ENCODE data around the gene CPXM2. TPM values are rescaled to one million over a fixed set of nuclear protein-coding genes. Genes with fewer than 3 reads are reported as not detected.

CPXM2 gene
- total RNA-seq, 2 experiments from 2014 or later = not detected

DNA sequence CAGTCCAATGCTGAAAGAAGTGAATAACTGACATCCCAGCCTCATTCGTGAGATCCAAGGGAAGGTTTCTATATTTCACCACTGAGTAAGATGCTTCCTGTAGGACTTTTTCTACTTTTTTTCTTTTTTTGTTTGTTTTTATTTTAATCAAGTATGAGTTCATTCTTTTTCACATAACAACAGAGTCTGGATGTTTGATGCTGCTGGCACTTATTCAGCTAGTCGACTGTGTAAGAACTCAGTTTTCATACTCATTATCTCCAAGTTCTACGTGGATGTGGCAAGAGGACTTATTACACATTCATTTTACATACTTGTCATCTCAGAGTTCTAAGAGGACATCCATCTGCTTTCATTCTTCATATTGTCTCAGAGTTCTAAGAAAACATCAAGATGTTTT is 86.9 kb downstream of the CPXM2 start:
- Mint-ChIP-seq H3K36me3 (ENCODE audit: low read depth) (no peaks in the 10 kb centered on the region), H3K27me3 (peaks cover 16% of the 10 kb centered on the region), H3K27ac (no peak overlapping the region), H3K4me1 (no peaks in the 10 kb centered on the region), H3K4me3 (no peak overlapping the region), H3K9me3 (no peaks in the 10 kb centered on the region)
- ChIA-PET CTCF (no interaction called here), POLR2A (no interaction called here)
- no peak for DNase-seq

DNA sequence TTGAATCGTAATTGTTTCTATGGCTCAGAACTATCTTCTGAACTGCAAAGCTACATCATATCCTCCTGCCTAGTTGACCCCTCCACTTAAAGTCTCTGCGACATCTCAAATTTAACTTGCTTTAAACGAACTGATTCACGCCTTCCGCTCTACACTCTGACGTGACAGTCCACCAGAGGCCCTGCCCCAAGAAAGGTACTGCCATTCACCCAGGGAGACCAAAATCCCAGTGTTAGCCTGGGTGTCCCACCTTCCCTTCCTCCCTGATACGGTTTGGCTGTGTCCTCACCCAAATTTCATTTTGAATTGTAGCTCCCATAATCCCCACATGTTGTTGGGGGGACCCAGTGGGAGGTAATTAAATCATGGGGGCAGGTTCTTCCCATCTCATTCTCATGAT is 90.8 kb downstream of the CPXM2 start:
- no peak overlapping the region for H3K4me3 Mint-ChIP-seq

DNA sequence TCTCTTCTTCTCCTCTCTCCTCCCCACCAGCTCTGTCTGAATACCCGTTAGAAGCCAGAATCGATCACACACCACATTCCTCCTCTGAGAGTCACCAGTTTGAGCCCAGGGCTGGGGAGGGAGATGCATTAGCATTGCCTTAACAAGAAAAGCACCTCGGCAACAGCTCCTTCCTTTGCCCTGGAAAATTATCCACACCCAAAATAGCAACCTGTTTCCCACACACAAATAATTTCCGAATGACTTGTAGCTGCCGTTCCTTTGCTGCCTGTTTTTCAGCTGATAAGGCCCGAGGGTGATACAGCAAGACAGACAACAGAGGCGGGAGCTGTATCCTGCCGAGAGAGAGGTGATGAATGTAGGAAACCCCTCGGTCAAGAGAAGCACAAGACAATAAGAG is 91.3 kb downstream of the CPXM2 start:
- no peak for DNase-seq
- H3K36me3 Mint-ChIP-seq (ENCODE audit: low read depth) = no peaks in the 10 kb centered on the region
- CTCF ChIA-PET = no interaction called here
- no peak overlapping the region for H3K4me3 Mint-ChIP-seq
- POLR2A ChIA-PET = no interaction called here
- H3K9me3 Mint-ChIP-seq = no peaks in the 10 kb centered on the region
- no peaks in the 10 kb centered on the region for H3K4me1 Mint-ChIP-seq
- H3K27me3 Mint-ChIP-seq = peaks cover 11% of the 10 kb centered on the region
- no peak overlapping the region for H3K27ac Mint-ChIP-seq

More for the DNA sequence above, 90.8 kb downstream of the CPXM2 start:
- peaks cover 11% of the 10 kb centered on the region for H3K27me3 Mint-ChIP-seq
- ChIA-PET CTCF (no interaction called here), POLR2A (no interaction called here)
- no peak for DNase-seq
- H3K27ac Mint-ChIP-seq = no peak overlapping the region
- H3K9me3 Mint-ChIP-seq = no peaks in the 10 kb centered on the region
- no peaks in the 10 kb centered on the region for H3K4me1 Mint-ChIP-seq
- H3K36me3 Mint-ChIP-seq (ENCODE audit: low read depth) = no peaks in the 10 kb centered on the region

DNA sequence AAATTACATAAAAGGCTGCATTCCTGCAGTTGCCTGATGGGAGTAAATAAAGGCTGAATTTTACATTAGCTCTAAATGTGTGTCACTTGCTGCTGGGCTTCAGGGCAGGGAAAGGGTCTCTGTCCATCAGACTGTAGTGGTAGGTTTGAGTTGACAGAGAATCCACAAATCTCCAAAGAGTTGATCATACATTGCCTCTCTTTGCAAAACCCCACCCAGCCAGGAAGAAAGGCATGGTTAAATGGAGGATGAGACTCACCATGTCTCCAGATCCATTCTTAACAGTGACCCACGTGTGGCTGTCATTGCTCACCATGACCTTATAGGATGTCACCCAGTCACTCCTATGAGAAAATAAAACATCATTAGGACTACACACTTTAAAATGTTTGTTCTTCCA is 92.8 kb downstream of the CPXM2 start:
- no peak overlapping the region for H3K4me3 Mint-ChIP-seq
- POLR2A ChIA-PET = no interaction called here
- H3K4me1 Mint-ChIP-seq = no peaks in the 10 kb centered on the region
- no peaks in the 10 kb centered on the region for H3K36me3 Mint-ChIP-seq (ENCODE audit: low read depth)
- no peak overlapping the region for H3K27ac Mint-ChIP-seq
- CTCF ChIA-PET = interaction anchor here (0.8 kb wide), 1 partner anchor 1212 kb away, joined by 3 read pairs; no protein-coding TSS in a partner anchor
- DNase-seq = no peak
- no peaks in the 10 kb centered on the region for H3K9me3 Mint-ChIP-seq
- H3K27me3 Mint-ChIP-seq = peaks cover 11% of the 10 kb centered on the region

DNA sequence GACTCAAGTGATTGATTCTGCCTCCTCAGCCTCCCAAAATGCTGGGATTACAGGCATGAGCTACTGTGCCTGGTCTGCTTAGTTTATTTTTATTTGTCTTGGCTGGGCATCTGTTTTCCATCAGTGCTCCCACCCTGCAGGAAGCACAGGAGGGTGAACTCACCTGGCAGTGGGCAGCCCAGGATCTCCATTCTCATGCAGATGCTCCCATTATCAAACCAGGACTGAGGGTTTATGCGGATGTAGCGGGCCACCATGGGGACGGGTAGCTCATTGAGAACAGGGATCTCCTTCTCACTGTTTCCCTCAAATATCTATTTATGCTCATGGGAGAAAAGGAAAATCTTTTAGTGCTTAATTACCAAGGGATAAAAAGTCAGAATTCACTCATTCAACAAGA is 93.8 kb downstream of the CPXM2 start:
- H3K27ac Mint-ChIP-seq = no peak overlapping the region
- peaks cover 11% of the 10 kb centered on the region for H3K27me3 Mint-ChIP-seq
- DNase-seq = no peak
- ChIA-PET POLR2A (no interaction called here), CTCF (interaction anchor here (0.7 kb wide), 1 partner anchor 46 kb away, joined by 4 read pairs; no protein-coding TSS in a partner anchor)
- H3K4me3 Mint-ChIP-seq = no peak overlapping the region
- no peaks in the 10 kb centered on the region for H3K4me1 Mint-ChIP-seq
- H3K9me3 Mint-ChIP-seq = no peaks in the 10 kb centered on the region
- H3K36me3 Mint-ChIP-seq (ENCODE audit: low read depth) = no peaks in the 10 kb centered on the region

DNA sequence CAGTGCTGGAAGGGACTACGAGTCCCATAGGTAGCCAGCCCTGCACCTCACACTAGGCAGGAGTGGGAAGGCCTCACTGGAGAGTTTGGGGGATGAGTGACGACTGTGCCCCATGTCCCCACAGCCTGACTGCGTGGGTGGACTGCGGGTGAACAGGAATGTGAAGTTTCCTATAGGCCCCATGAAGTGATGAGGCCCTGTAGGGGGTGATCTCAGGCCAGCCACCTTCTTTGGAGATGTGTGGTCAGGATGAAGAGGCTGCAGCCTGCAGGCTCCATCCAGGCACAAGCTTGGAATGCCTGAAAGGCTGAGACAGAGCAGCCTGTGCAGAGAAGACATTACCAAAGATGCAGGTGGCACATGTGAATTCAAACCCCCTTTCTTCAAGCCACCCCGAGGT is 94.9 kb downstream of the CPXM2 start:
- ChIA-PET CTCF (no interaction called here), POLR2A (no interaction called here)
- H3K4me3 Mint-ChIP-seq = no peak overlapping the region
- H3K9me3 Mint-ChIP-seq = no peaks in the 10 kb centered on the region
- no peaks in the 10 kb centered on the region for H3K36me3 Mint-ChIP-seq (ENCODE audit: low read depth)
- DNase-seq = no peak
- H3K4me1 Mint-ChIP-seq = no peaks in the 10 kb centered on the region
- H3K27ac Mint-ChIP-seq = no peak overlapping the region
- peaks cover 10% of the 10 kb centered on the region for H3K27me3 Mint-ChIP-seq

DNA sequence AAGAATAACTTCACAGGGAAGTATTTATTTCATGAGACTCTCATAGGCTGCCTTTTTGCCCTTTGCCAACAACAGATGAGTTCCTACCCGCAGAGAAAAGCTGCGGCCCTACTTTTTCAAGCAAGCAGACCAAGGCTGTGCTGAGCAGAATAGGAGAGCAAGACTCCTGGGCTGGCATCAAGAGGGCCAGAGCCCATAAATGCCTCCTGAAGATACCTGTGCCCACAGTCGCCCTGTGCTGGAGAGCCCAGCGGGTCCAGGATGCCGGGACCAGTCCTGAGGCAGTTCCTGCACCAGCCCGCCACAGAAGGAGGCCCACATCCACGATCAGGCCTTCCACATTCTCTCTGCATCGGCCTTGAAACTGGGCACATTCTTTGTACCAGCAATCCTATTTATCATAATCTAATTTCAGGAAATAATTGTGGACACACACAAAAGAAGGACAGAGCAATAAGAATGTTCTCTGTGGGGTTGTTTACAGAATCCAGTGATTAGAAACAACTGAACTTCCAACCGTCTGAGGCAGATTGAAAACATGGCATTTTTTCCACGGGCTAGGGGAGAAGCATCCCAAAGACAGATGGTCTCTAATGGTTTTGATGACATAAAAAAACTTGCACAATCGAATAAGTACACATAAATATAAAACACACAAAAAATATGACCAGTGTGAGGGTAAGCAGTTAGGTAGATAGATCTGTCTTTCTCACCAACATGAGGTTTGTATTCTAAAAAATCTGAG is 95.6 kb downstream of the CPXM2 start:
- H3K4me3 Mint-ChIP-seq = no peak overlapping the region
- ChIA-PET POLR2A (no interaction called here), CTCF (no interaction called here)
- H3K4me1 Mint-ChIP-seq = no peaks in the 10 kb centered on the region
- H3K27me3 Mint-ChIP-seq = peaks cover 8% of the 10 kb centered on the region
- no peak for DNase-seq
- H3K27ac Mint-ChIP-seq = no peak overlapping the region
- H3K36me3 Mint-ChIP-seq (ENCODE audit: low read depth) = no peaks in the 10 kb centered on the region
- H3K9me3 Mint-ChIP-seq = no peaks in the 10 kb centered on the region

DNA sequence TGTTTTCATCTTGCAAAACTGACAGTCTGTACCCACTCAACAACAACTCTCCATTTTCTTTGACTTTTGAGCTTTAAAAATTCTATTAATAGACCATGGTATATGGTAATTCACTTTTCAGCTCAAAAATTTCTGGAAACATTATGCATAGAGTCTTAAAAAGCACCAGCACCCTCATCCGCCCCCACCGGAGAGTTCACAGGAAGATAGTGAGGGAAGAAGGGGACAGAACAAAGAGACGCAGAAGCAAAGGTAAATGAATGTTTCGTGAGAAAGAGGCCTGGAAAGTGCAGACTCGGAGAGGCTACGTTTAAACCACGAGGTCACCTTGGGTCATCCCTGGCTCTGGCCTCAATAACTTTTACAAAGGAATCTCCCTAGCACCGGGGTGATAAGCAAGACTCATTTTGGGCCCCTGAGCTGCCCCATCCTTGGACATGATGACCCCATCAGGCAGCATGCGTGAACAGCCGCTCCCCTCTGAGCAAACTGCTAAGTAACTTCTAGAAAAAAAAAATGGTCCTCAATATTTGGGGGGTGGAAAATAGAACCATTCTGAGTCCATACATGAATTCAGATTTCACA is 96.3 kb downstream of the CPXM2 start:
- H3K4me1 Mint-ChIP-seq = no peaks in the 10 kb centered on the region
- H3K9me3 Mint-ChIP-seq = peaks cover 2% of the 10 kb centered on the region
- H3K27me3 Mint-ChIP-seq = peaks cover 6% of the 10 kb centered on the region
- POLR2A ChIA-PET = no interaction called here
- no peak overlapping the region for H3K4me3 Mint-ChIP-seq
- H3K27ac Mint-ChIP-seq = no peak overlapping the region
- H3K36me3 Mint-ChIP-seq (ENCODE audit: low read depth) = no peaks in the 10 kb centered on the region
- no peak for DNase-seq
- CTCF ChIA-PET = no interaction called here

DNA sequence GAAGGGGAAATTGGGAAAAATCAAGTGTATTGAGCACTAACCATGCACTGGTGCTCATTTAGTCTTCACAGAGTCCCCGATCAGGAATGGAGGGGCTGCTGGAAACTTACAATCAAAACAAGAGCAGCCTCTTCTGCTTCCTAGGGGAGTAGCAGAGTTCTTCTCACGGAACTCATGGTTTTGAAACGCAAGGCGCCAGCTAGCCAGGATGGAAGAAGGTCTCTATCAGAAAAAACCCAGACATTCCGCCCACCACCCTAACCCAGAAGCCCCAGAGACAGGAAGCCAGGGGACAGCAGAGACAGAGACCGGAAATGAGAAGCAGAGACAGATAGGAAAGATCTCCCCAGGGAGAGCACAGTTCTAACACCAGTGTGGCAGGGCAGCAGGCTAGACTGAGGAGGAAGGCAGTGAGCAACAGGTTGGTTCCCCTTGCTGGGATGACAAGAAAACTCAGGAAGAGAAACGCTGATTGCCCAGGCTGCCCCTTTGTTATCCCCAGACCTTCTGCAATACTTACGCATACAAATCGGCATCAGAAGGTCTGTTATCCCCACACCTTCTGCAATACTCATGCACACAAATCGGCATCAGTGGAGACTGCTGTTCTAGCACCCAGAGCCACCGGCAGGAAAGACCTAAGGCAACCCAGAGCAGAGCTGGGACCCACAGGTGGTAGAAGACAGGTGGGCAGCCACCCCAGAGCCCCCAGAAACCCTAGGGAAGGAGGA is 99.2 kb downstream of the CPXM2 start:
- H3K27ac Mint-ChIP-seq = no peak overlapping the region
- no peak for DNase-seq
- H3K36me3 Mint-ChIP-seq (ENCODE audit: low read depth) = no peaks in the 10 kb centered on the region
- H3K9me3 Mint-ChIP-seq = peaks cover 2% of the 10 kb centered on the region
- CTCF ChIA-PET = no interaction called here
- no peaks in the 10 kb centered on the region for H3K4me1 Mint-ChIP-seq
- POLR2A ChIA-PET = no interaction called here
- H3K4me3 Mint-ChIP-seq = no peak overlapping the region
- H3K27me3 Mint-ChIP-seq = no peaks in the 10 kb centered on the region

DNA sequence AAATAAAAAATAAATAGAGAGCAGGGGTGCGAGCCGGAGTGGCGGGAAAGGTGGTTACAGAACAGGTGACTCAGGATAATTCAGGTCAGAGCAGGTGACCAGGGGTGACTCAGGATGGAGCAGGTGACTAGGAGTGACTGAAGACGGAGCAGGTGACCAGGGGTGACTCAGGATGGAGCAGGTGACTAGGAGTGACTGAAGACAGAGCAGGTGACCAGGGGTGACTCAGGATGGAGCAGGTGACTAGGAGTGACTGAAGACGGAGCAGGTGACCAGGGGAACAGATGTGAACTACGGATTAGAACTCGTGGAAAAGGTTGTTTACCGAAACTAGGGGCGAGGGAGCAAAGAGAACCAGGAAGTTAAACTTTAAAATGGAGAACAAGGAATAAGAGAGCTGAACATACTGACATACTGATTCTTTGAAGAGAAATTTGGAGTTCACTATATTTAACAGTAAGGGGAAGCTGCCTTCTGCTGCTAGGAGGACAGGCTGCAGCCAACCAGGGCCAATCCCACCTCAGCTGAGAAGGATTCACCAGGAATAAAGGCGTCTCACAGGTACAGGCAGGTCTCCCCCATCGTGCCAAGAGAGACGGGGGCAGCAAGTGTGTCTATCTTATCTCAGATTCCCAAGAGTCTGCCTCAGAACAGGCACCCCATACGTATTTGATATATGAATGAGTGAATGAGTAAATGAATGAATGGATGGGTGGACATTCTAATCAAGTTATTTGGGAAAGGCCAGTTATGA is 101.3 kb downstream of the CPXM2 start:
- CTCF ChIA-PET = no interaction called here
- Mint-ChIP-seq H3K27ac (no peak overlapping the region), H3K4me3 (no peak overlapping the region), H3K27me3 (no peaks in the 10 kb centered on the region), H3K36me3 (ENCODE audit: low read depth) (no peaks in the 10 kb centered on the region), H3K4me1 (no peaks in the 10 kb centered on the region), H3K9me3 (peaks cover 2% of the 10 kb centered on the region)
- POLR2A ChIA-PET = no interaction called here
- DNase-seq = no peak

DNA sequence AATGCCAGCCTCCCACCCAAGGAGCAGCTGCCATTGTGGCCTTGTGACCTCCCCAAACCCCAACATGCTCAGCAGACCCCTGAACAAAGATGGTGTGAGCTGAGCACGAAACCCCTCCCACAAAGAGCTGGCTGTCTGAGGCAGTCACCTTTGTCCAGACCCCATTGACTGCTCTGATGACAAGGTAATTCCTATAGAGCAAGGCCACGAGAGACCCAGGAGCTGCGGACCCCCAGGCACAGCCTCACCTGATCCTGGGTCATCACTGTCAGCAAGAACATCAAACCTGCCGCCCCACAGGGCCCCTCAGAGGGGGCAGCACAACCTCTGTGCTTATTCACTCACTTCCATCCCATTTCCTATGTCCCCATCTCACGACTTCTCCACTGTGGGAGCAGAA is 102.6 kb downstream of the CPXM2 start:
- H3K27me3 Mint-ChIP-seq = peaks cover 3% of the 10 kb centered on the region
- no peaks in the 10 kb centered on the region for H3K4me1 Mint-ChIP-seq
- peaks cover 2% of the 10 kb centered on the region for H3K9me3 Mint-ChIP-seq
- POLR2A ChIA-PET = no interaction called here
- DNase-seq = no peak
- CTCF ChIA-PET = interaction anchor here (0.6 kb wide), 1 partner anchor 32 kb away, joined by 3 read pairs; no protein-coding TSS in a partner anchor
- no peak overlapping the region for H3K4me3 Mint-ChIP-seq
- H3K27ac Mint-ChIP-seq = no peak overlapping the region
- H3K36me3 Mint-ChIP-seq (ENCODE audit: low read depth) = no peaks in the 10 kb centered on the region

DNA sequence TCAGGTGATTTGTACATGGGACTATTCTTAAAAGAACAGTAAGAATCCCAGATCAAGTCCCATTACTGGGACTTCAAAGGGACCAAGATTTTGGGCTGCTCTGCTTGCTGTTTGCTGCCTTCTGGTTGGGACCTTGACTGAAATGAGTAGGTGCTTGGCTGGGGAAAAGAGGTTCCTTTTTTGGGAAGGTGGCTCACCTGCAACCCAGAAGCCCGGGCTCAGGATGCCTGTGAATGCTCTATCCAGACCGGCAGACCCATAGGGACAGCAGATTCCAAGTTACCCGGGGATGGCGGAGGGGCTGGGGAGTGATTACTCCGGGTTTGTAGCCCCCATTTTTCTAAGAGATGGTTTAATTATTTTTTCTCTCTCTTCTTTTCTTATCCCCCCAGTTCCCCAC is 104.0 kb downstream of the CPXM2 start:
- DNase-seq = no peak
- ChIA-PET CTCF (no interaction called here), POLR2A (no interaction called here)
- H3K27ac Mint-ChIP-seq = no peak overlapping the region
- H3K4me3 Mint-ChIP-seq = no peak overlapping the region
- H3K36me3 Mint-ChIP-seq (ENCODE audit: low read depth) = no peaks in the 10 kb centered on the region
- H3K27me3 Mint-ChIP-seq = peaks cover 3% of the 10 kb centered on the region
- H3K4me1 Mint-ChIP-seq = no peaks in the 10 kb centered on the region
- peaks cover 2% of the 10 kb centered on the region for H3K9me3 Mint-ChIP-seq

DNA sequence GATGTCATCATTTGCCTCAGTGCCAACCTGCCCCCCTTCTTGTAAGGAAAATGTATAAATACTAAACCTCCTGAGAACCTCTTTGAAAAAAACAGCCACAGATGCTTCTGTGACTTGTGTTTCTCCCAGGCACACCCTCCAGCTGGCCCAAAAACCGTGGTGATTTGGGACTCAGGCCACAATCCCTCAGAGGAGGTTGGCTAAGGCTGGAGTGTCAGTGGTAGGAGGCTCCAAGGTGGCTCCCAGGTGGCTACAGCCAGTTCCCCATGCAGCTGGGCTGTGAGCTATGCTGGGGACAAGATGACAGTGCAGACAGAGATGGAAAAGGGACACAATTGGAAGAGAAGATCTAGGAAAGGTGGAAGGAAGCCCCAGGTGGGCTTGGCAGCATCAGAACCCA is 104.7 kb downstream of the CPXM2 start:
- CTCF ChIA-PET = no interaction called here
- Mint-ChIP-seq H3K4me3 (no peak overlapping the region), H3K27me3 (peaks cover 3% of the 10 kb centered on the region), H3K9me3 (peaks cover 2% of the 10 kb centered on the region), H3K4me1 (no peaks in the 10 kb centered on the region), H3K27ac (no peak overlapping the region), H3K36me3 (ENCODE audit: low read depth) (no peaks in the 10 kb centered on the region)
- POLR2A ChIA-PET = no interaction called here
- DNase-seq = no peak

Measured in activated CD4-positive, alpha-beta T cell treated with anti-CD3 and anti-CD28 coated beads, Interleukin-2, amount 10 ng/mL, durations not matched to agents 7 days and 5 days (primary cell).